PFSK-1 (cell line): ENCODE data around the gene ADGRG3.

ENCODE experiments used
- POLR2AphosphoS5 ChIP-seq: IDR thresholded peaks from 2 replicates; pipeline ENCODE4 v1.6.1; 2012; ENCODE audit warnings: low read depth, mild to moderate bottlenecking, control low read depth, low read length, moderate library complexity
- SIN3A ChIP-seq: IDR thresholded peaks from 2 replicates; pipeline ENCODE4 v1.6.1; 2012; ENCODE audit warnings: mild to moderate bottlenecking, low read length, moderate library complexity, borderline replicate concordance; ENCODE audit not compliant: insufficient read depth
- TAF1 ChIP-seq: IDR thresholded peaks from 2 replicates; pipeline ENCODE4 v1.6.1; 2012; ENCODE audit warnings: low read length, control low read depth, borderline replicate concordance; ENCODE audit not compliant: insufficient read depth
- TF ChIP-seq, protein P1 (sequence below), 2 experiments: IDR thresholded peaks; 2 replicates each; pipeline versions ENCODE4 v1.6.1 to v1.8.0; 2011 to 2012; ENCODE audit warnings: low read depth in 2 of 2, low read length in 2 of 2, control low read depth in 1 of 2, inconsistent platforms in 1 of 2, mild to moderate bottlenecking in 1 of 2, moderate library complexity in 1 of 2; ENCODE audit not compliant: insufficient read depth in 1 of 2

DNA sequence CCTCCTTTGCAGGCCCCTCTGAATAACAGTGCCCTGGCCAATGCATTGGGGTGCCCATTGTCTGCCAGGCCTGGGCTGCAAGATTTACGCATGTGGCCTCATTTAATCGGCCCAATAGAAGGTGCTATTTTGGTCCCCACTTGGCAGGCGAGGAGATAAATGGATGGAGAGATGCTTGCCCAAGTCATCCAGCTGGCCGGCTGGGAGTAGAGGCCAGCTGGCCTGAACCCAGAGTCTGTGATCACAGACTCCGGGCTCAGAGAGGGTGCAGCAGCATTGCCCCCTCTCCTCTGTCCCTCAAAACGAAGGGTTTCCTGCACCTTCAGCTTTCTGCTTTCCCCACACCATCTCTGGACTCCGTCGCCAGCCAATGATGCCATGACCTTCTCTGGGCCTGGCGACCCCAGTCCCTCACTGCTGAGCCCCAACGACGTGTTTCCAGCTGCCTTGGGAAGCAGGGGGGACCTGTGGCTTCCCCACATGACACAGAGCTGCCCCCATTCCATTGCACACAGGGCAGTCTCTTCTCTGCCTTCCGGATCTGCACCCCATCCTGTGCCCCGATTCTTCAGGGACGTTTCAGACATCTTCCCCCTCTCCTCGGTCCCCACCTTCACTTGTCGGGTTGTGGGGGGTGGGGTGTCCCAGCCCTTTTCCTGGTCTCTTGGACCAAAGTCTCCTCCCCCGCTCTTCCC is 43.2 kb upstream of the ADGRG3 start:
- TF ChIP-seq POLR2AphosphoS5 (no peak), TAF1 (no peak), SIN3A (no peak)
- TF ChIP-seq, protein P1, sequence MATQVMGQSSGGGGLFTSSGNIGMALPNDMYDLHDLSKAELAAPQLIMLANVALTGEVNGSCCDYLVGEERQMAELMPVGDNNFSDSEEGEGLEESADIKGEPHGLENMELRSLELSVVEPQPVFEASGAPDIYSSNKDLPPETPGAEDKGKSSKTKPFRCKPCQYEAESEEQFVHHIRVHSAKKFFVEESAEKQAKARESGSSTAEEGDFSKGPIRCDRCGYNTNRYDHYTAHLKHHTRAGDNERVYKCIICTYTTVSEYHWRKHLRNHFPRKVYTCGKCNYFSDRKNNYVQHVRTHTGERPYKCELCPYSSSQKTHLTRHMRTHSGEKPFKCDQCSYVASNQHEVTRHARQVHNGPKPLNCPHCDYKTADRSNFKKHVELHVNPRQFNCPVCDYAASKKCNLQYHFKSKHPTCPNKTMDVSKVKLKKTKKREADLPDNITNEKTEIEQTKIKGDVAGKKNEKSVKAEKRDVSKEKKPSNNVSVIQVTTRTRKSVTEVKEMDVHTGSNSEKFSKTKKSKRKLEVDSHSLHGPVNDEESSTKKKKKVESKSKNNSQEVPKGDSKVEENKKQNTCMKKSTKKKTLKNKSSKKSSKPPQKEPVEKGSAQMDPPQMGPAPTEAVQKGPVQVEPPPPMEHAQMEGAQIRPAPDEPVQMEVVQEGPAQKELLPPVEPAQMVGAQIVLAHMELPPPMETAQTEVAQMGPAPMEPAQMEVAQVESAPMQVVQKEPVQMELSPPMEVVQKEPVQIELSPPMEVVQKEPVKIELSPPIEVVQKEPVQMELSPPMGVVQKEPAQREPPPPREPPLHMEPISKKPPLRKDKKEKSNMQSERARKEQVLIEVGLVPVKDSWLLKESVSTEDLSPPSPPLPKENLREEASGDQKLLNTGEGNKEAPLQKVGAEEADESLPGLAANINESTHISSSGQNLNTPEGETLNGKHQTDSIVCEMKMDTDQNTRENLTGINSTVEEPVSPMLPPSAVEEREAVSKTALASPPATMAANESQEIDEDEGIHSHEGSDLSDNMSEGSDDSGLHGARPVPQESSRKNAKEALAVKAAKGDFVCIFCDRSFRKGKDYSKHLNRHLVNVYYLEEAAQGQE (IDR thresholded peaks at IDR 0.05; ENCODE audit: insufficient read depth in 1 of 2, low read depth in 2 of 2, low read length in 2 of 2), result no peak
